Measurements from ENCODE around the gene SERPINI2. TPM values are rescaled to one million over a fixed set of nuclear protein-coding genes. Genes with fewer than 3 reads are reported as not detected.

The SERPINI2 gene, protein sequence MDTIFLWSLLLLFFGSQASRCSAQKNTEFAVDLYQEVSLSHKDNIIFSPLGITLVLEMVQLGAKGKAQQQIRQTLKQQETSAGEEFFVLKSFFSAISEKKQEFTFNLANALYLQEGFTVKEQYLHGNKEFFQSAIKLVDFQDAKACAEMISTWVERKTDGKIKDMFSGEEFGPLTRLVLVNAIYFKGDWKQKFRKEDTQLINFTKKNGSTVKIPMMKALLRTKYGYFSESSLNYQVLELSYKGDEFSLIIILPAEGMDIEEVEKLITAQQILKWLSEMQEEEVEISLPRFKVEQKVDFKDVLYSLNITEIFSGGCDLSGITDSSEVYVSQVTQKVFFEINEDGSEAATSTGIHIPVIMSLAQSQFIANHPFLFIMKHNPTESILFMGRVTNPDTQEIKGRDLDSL
- polyA plus RNA-seq (ENCODE audit: insufficient read depth in 1 of 5, insufficient read length in 5 of 5, low replicate concordance in 1 of 5) = 1 to 10 TPM in 4 of 5 donors, under 1 TPM in 1; 0.76 to 2.2 (median 1.8) TPM
- long read RNA-seq, donor 1 = 0 reads
- long read RNA-seq, donor 2 = 0 reads
- long read RNA-seq, donor 3 = 0 reads
- long read RNA-seq, donor 4 = 0 reads
- long read RNA-seq, donor 5 = 0 reads
- long read RNA-seq, donor 6 = 0 reads
- long read RNA-seq, donor 7, partial matches to known transcripts = 0 of 1 reads
- long read RNA-seq, donor 7, other reads (novel, unspliced or antisense) = 0 of 1 reads
- long read RNA-seq, donor 8 = 0 reads

DNA sequence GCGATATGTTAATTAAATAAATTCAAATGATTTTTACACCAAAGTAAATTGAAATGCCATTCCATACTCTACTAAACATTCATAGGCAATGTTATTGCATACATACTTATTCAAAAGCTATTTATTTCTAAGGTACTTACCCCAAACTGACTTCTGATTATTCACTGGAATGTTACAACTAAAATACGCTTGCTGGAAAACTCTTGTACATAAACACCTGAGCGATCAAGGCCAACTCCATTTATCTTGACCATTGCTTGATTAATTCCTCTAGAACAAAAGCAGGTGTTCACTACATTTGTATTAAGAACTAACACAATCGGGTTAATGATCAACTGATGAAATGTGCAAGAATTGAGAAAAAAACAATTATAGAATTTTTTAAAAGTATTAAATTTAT lies at the start of gene SERPINI2:
TSS of gene SERPINI2 (minus strand) at position 180 of the 400 bp plus-strand sequence. CDS start 2,208 bp downstream, outside the sequence.
- DNase-seq = no peak

DNA sequence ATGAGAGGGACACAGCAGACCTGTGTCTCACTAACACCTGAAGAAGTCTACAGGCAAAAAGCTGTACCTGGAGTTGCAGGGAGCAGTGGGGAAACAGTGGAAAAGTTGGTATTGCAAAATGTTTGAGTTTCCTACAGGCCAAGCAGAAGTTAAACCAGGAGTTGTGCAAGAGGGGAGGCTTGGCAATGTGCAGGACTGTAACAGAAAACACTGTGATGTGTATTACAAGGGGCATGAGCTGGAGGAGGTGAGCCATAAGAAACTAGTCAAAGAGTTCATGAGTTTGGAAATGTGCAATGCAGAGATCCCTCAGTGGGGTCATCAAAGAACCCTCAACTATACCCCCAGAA lies 47.1 kb upstream of the SERPINI2 start:
- DNase-seq = no peak

GRCh38 chr3:167520266-167521005 lies 46.6 kb upstream of the SERPINI2 start:
- DNase-seq = no peak

DNA sequence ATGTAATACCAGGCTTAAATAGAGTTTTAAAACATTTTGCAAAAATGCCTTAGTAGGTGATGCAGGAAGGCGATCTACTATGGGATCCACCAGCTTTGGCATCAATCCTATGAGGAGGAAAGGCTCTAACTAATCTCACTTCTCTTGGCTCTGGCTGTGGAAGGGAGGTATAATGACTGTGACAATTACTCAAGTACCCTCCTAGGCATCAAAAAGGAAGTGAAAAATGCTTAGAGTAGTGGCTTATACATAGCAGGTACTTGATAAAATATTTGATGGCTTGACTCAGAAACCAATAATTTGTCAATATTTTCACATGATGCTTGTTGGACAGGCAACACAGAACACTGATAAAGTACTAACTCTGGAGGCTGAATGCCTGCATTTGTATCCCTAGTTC lies 34.1 kb upstream of the SERPINI2 start:
- no peak for DNase-seq

GRCh38 chr3:167502401-167502800 lies 28.6 kb upstream of the SERPINI2 start:
- DNase-seq = no peak

DNA sequence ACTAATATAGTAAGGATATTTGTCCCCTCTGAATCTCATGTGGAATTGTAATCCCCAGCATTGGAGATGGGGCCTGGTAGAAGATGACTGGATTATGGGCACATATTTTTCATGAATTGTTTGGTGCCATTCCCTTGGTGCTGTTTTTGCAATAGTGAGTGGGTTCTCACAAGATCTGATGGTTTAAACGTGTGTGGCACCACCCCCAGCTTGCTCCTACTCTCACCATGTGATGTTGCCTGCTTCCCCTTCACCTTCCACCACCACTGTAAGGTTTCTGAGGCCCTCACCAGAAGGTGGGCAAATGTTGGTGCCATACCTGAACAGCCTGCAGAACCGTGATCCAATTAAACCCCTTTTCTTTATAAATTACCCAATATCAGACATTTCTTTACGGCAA lies 28.1 kb upstream of the SERPINI2 start:
- DNase-seq = no peak

- DNase-seq = no peak
Measured at GRCh38 chr3:167497903-167498302, 24.1 kb upstream of the SERPINI2 start.

DNA sequence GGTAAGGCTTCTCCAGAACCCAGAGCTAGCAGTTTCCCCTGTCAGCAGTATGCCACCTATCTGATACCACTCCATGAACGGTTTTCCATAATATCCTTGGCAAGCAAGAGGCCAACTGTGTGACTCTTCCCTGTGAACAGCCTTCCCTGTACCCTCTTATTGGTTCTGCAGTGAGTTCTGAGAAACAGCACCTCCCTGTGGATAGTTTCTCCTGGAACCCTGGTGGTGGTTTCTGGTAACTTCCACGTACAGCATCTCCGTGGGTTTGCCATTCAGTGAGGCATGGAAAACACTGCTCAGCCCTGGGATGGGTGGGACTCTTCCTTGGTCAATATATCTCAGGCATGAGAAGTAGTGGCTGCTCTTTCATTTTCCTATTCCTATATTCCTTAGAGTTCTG lies 19.4 kb upstream of the SERPINI2 start:
- DNase-seq = no peak

- DNase-seq = no peak
Measured at GRCh38 chr3:167491621-167492020, 17.8 kb upstream of the SERPINI2 start.

- DNase-seq = no peak
Measured at GRCh38 chr3:167489571-167489970, 15.7 kb upstream of the SERPINI2 start.

GRCh38 chr3:167487556-167487955 lies 13.7 kb upstream of the SERPINI2 start:
- no peak for DNase-seq

- no peak for DNase-seq
Measured at GRCh38 chr3:167484551-167484950, 10.7 kb upstream of the SERPINI2 start.

DNA sequence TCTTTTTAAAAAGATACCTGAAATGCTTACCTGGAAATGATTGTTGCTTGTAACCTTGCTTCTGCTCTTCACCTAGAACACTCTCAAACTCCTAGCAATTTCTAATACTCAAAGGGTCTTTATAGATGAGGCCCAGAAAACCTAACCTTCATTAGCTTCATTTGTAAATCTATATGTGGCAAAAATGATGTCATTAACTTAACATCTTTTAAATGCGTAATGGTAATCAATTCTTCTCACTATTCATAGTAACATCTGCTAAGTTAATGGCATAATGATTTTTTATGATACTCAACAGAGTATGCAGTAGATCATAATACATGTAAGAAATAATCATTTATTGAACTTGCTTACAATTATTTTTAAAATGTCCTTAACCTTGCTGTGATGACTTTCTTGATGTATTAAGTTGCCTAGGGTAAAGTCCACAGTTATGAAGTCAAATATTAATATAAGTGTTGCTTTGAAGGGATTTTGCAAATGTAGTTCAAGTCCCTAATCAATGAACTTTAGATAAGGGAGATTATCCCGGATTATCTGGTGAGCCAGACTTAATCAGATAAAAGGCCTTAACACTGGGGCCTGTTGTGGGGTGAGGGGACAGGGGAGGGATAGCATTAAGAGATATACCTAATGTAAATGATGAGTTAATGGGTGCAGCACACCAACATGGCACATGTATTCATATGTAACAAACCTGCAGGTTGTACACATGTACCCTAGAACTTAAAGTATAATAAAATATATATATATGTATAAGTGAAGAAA lies 10.1 kb upstream of the SERPINI2 start:
- DNase-seq = no peak

DNA sequence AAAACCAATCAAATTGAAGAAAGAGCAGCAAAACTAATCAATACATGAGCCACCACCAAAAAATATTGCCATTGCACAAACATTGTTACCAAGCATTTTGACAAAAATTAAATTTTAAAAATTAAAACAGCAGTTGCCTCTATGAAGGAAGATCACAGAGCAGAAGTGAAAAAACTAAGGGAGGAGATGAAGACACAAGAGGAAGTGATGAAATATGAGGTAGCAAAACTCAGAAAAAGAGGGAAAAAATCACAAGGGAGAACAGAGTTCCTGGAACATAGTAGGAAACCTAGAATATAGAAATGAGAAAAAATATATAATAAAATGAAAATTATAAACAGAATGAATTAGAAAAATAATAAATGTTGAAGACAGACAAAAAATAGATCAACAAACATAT lies 7.3 kb upstream of the SERPINI2 start:
- no peak for DNase-seq

DNA sequence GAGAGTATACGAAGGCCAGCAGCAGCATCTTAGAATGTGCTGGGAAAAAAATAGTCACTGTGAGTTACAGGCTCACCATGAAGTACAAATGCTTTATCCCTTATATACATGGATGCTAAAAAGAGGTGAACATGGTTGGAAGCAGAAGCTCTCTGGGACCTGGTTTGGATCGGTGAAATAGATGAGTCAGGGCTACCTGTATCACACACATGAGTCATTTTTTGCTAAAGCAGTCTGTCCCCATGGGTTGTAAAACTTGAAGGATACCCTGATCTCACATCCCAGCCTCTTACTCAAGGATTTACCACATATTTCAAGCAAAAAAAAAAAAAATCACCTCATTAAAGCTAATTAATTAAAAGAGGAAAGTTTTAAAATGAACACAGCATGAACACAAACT lies 6.9 kb upstream of the SERPINI2 start:
- DNase-seq = no peak

- no peak for DNase-seq
Measured at GRCh38 chr3:167469381-167469780, 4.5 kb downstream of the SERPINI2 start.

- no peak for DNase-seq
Measured at GRCh38 chr3:167467848-167468611, 5.8 kb downstream of the SERPINI2 start.

DNA sequence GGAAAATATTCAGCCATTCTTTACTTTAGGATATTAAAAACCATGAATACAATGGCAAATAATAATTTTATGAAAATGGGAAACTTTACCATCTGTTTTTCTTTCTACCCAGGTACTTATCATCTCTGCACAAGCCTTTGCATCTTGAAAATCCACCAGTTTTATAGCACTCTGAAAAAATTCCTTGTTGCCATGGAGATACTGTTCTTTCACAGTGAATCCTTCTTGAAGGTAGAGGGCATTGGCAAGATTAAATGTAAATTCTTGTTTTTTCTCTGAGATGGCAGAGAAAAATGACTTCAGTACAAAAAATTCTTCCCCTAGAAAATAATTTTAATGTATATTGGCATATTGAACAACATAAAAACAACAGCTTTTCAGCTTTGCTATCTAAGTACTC lies 6.9 kb downstream of the SERPINI2 start:
- no peak for DNase-seq

GRCh38 chr3:167456157-167456799 lies 17.6 kb downstream of the SERPINI2 start:
- DNase-seq = no peak

DNA sequence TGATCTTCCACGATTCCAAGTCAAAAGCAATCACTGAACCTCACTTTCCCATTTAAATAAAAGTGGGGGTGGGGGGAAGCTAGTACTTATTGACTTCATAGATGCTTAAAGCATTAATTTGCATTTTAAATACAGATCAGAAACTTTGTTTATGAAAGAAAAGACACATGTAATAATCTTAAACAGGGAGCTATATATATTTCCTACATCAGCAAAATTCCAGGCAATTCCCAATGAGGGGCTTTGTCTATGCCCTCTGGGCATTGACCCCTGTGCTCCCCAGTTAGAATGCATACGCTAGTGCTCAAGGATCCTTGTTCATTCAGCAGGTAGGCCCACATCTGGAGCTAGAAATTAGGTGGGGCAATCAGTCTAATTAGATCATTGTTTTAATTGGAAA lies 20.0 kb downstream of the SERPINI2 start:
- DNase-seq = no peak

- no peak for DNase-seq
Measured at GRCh38 chr3:167451282-167451681, 22.6 kb downstream of the SERPINI2 start.
